ENCODE measurements around the gene TMEM9B.

DNA sequence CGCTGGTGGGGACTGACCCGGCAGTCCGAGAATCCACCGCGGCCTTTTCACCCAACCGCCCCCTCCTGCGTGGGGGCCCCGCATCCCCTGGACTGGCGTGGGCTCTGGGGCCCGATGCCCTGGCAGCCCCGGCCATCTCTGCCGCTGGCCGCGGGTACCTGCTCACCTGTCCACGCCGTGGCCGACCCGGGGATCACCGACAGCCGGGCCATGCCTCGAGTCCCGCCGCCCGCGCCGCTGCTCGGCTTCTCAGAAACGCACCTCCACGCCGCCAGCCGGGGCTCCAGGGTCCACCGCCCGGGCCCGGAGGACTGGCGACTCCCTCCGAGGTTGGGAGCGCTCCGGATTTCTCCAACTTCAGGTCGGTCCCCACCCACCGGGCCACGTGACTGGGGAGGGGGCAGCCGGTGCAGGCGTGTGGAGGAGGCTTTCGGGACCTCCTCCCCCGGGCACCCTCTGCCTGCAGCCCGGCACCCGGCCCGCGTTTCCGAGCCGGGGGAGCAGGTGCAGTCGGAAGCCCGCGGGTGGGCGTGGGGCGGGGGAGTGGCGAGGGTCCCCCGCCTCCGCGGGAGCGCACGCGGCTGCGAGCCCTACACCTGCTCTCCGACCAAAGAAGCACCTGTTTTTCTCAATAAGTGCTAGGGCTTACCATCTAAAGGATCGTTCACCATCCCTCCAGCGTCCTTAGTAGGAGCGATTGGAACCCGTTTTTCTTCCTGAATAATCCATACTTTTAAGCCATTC, 40.1 kb upstream of the TMEM9B start:
- TF ChIP-seq RFX5 (IDR thresholded peaks at IDR 0.05; ENCODE audit: low read depth, low read length) (no peak), HNRNPUL1 (IDR thresholded peaks at IDR 0.05; ENCODE audit: low read length) (no peak), GATAD2A (IDR thresholded peaks at IDR 0.05) (no peak), ZZZ3 (IDR thresholded peaks at IDR 0.05) (no peak)
- TF ChIP-seq, protein P1, sequence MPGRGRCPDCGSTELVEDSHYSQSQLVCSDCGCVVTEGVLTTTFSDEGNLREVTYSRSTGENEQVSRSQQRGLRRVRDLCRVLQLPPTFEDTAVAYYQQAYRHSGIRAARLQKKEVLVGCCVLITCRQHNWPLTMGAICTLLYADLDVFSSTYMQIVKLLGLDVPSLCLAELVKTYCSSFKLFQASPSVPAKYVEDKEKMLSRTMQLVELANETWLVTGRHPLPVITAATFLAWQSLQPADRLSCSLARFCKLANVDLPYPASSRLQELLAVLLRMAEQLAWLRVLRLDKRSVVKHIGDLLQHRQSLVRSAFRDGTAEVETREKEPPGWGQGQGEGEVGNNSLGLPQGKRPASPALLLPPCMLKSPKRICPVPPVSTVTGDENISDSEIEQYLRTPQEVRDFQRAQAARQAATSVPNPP (IDR thresholded peaks at IDR 0.05; ENCODE audit: borderline replicate concordance, insufficient read depth, insufficient read length) = no peak

All from K562 (cell line).